NCI-H1417 treated with DMSO at 0.1 percent for 48 hours (cell line): ENCODE results near the gene SSTR3.

Source experiments
- DNase-seq: peaks from one replicate; lab custom pipeline; 2025; lab: John Stamatoyannopoulos, UW

Gene SSTR3

GRCh38 chr22:37167176-37167980 is 44.9 kb downstream of the SSTR3 start:
- no peak for DNase-seq

DNA sequence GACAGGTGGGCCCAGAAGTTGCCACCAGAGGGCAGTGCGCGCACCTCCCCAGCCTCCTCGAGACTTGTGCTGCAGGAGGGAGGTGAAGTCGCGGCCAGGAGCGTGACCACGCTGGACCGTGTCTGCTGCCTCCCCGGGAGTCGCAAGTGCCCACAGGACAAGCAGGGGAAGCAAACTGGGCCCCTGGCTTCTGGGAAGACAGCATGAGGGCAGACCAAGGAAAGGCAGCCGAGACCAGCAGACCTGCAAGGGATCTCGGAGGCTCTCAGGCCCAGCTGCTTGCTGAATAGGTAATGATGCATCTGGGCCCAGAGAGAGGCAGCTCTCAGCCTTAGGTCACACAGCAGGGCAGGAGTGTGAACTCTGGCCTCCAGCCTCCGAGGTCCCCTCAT is 45.6 kb downstream of the SSTR3 start:
- DNase-seq: no peak

- DNase-seq: no peak
Measured at GRCh38 chr22:37165940-37166674, 46.2 kb downstream of the SSTR3 start.

DNA sequence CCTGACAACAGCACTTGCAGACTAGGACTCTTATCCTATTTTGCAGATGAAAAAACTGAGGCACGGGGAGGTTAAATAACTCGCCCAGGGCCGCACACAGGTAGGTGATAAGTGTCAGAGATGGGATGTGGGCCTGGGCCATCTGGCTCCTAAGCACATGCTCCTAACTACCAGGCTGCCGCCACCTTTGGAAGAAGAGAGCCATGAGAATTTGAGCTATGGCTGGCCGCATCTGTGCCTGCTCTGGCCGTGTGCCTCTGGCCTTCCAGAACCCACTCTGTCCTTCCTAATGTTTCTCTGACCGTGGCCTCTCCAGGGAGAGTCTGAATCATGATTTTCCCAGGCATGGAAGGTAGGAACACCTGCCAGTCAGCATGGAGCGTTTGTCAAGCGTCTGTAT is 47.2 kb downstream of the SSTR3 start:
- DNase-seq: no peak

- DNase-seq: no peak
Measured at GRCh38 chr22:37164505-37164887, 47.8 kb downstream of the SSTR3 start.

GRCh38 chr22:37163575-37164504 is 48.4 kb downstream of the SSTR3 start:
- no peak for DNase-seq

DNA sequence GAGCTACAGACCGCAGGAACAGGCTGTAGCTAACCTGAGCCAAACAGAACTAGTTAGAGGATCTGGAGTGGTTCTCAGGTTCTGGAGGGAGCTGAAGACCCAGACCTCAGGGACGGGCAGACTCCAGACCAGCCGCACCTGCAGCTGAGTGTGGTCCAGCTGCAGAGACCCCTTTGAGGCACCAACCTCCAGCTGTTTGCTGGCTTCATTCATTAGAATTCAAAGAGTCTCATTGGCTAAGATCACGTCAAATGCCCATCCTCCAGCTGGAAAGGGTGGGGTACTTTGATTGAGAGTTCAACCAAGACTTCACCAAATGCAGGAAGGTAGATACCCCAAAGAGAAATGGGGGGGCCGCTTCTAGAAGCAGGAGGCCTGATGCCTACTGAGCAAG is 49.2 kb downstream of the SSTR3 start:
- DNase-seq: no peak

DNA sequence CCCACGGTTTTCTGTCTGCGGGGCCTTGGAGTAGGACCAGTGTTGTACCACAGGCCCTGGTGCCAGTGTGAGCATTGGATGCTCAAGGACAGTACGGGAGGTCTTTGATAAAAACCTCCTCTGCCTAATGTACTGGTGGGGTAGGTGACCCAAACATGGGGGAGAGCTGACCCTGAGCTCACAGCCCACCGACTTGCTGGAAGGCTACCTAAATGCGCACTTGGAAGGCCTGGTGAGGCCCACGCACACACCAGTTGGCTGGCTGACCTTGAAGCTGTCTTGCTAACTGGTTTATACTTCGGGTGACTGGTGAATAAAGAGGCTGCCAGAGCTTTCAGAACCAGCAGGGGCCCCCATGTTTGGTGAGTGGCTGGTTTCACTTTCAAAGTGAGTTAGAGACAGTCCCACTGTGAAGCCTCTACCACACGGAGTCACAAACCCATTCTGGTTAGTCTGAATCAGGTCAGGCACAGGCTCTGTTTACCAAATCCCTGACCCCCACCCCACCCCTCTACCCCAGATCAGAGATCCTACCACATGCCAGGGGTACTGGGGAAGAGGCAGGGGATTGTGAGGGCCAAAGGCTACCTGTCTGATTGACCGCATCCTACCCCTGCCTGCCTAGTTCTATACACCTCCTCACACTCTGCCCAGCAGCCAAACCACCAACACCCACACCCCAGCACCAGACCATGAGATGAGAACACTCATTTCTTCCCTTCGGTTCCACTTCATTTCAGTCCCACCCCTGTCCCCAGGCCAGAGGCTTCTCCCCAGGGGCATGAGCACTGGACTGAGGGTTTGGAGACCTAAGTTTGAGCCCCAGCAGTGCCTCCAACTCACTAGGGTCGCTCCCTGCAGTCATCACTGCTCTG is 49.8 kb downstream of the SSTR3 start:
- DNase-seq: no peak

- DNase-seq: no peak
Measured at GRCh38 chr22:37161443-37161842, 50.8 kb downstream of the SSTR3 start.

GRCh38 chr22:37160027-37160426 is 52.2 kb downstream of the SSTR3 start:
- no peak for DNase-seq

- DNase-seq: no peak
Measured at GRCh38 chr22:37158963-37159290, 53.4 kb downstream of the SSTR3 start.

DNA sequence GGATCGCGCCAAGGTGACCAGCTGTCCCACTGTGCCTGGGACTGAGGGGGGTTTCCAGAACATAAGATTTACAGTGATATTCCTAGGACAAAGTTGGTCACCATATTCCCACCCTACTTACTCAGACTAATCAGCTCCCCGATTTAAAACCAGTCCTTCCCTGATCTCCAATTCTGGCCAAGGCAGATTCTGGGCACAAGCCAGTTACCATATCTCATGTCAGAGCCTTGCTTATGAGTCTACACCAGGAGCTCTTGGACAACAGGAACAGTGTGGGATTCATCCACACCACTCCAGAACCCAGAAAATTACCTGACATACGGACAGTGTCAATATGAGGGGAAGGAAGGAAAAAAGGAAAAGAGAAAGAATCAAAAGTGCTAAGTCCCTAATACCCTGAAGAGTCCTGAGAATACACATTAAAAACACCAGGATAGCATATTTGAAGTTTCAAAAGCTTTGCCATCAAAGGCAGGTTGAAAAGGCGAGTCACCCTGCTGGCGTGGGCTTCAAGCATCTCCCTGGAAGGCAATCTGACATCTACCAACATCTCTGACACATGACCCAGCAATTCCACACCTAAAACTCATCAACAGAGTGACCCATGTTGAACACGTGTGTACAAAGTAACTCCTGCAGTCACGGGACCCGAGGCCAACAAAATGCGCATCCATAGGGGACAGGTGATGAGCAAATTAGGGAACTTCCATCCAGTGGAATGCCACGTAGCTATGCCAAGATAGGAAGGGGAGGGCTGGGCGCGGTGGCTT is 54.6 kb downstream of the SSTR3 start:
- DNase-seq: no peak

DNA sequence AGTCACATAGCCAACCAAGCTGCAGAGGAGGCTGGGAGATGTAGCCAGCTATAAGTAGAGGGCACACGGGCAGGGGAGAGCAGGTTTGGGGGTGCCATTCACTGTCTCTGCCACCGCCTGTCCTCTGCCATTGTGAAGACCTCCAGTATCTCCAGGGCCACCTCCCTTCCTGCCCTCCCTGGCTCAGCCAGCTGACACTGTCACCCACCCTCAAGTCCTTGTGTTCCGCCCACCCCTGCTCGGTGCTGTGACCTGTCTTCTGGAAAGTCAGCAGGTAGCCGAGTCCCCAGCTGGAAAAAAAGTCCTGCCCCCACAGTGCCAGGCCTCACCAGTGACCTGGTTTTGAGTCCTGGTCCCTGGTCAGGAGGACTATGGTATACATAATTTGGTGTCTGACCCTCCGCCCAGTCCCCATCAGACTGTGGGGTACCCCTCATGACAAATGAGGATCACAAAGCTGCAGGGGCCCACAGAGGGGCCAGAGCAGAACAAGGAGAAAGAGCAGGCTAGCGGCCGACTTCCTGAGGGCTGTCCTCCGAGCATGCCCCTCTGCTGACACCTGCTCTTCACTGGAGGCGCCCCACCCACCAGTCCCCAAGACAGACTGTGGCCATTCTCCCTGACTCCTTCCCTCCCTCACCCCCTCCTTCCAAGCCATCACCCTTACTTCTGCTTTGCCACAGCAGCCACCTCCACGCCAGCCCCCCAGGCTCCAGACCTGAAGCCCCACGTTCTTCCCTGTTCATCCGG is 55.4 kb downstream of the SSTR3 start:
- DNase-seq: no peak

GRCh38 chr22:37155971-37156370 is 56.3 kb downstream of the SSTR3 start:
- no peak for DNase-seq

DNA sequence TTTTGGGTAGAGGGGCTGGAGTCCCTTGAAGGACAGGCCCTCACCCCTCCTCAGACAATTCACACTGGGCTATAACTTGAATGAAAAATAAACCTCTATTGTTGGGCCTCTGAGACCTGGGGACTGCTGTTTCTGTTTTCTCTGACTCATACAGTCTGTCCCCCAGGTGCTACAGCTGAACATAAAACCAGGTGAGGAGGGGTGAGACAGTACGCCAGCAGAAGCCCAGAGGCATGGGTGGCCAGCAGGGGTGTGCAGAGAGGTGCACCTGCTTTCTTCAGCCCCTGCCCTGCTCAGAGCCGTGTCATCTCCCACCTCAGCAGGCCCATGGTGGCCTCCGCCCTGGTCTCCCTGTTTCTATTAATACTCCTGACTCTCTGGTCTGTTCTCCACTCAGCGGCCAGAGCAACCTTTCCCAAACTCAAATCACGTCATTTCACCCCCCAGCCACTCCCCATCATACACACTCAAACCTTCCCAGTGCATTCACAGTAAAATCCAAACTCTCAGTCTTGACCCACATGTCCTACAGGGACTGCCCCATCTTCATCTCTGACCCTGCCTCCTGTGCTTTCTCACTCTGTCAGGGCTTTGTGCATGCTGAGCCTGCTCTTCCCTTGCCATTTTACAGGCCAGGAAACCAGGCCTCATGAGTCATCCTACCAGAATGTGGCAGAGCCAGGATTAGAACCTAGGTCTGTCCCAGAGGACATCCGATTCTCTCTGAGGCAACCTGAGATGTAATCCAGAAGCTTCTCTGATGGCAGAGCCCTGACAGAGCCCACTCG is 57.2 kb downstream of the SSTR3 start:
- DNase-seq: no peak
